Karpas-422 (cell line): ENCODE results near the gene PLPP2. TPM values are rescaled to one million over a fixed set of nuclear protein-coding genes. Genes with fewer than 3 reads are reported as not detected.

Source experiments
- DNase-seq: peaks from one replicate; pipeline ENCODE4 v3.0.0-alpha.2; 2015
- H2AFZ ChIP-seq: fragments of 200-600 bp; sonication (generic); 2 replicates; pipeline ENCODE4 v1.6.1; 2014; ENCODE audit warnings: antibody characterized with exemption, low read length, mixed read lengths
- H3K27ac ChIP-seq: fragments of 200-600 bp; sonication (generic); 2 replicates; pipeline ENCODE4 v1.5.1; 2014; ENCODE audit warnings: mild to moderate bottlenecking, low read length, moderate library complexity
- H3K27me3 ChIP-seq: fragments of 200-600 bp; sonication (generic); 2 replicates; pipeline ENCODE4 v1.6.1; 2014; ENCODE audit warnings: low read length, mixed read lengths
- H3K36me3 ChIP-seq: fragments of 200-600 bp; sonication (generic); 2 replicates; pipeline ENCODE4 v1.6.1; 2014; ENCODE audit warnings: low read length, mixed read lengths; ENCODE audit not compliant: insufficient read depth
- H3K4me1 ChIP-seq: fragments of 200-600 bp; sonication (generic); 2 replicates; pipeline ENCODE4 v1.6.1; 2014; ENCODE audit warnings: mild to moderate bottlenecking, low read length, mixed read lengths
- H3K4me2 ChIP-seq: fragments of 200-600 bp; sonication (generic); 2 replicates; pipeline ENCODE4 v1.6.1; 2014; ENCODE audit warnings: low read length, low read depth, mild to moderate bottlenecking; ENCODE audit not compliant: poor library complexity, severe bottlenecking
- H3K4me3 ChIP-seq: fragments of 200-600 bp; sonication (generic); 2 replicates; pipeline ENCODE4 v1.5.1; 2014; ENCODE audit warnings: mild to moderate bottlenecking, antibody characterized with exemption, low read length, mixed read lengths
- H3K79me2 ChIP-seq: fragments of 200-600 bp; sonication (generic); 2 replicates; pipeline ENCODE4 v1.6.1; 2014; ENCODE audit warnings: mild to moderate bottlenecking, low read length, mixed read lengths
- H3K9ac ChIP-seq: fragments of 200-600 bp; sonication (generic); 2 replicates; pipeline ENCODE4 v1.6.0; 2014; ENCODE audit warnings: low read length
- H3K9me2 ChIP-seq: fragments of 200-600 bp; sonication (generic), shearing (Covaris generic); replicated peaks from 2 replicates; pipeline ENCODE4 v1.6.0; 2014; ENCODE audit warnings: mild to moderate bottlenecking, low read length, moderate library complexity; ENCODE audit not compliant: insufficient read depth
- H3K9me3 ChIP-seq: fragments of 300-700, 200-600 bp; sonication (generic); 2 replicates; pipeline ENCODE4 v1.6.1; 2014; ENCODE audit warnings: low read length, mixed read lengths
- H4K20me1 ChIP-seq: fragments of 200-600 bp; sonication (generic); 2 replicates; pipeline ENCODE4 v1.6.1; 2014; ENCODE audit warnings: mild to moderate bottlenecking, antibody characterized with exemption, low read length, low read depth; ENCODE audit not compliant: insufficient read depth
- total RNA-seq: library from RNA; depleted of rRNA; stranded (reverse); fragments of >200 nt; shearing (Covaris generic); gene quantifications from 2 replicates; pipeline ENCODE4 v1.2.3, GENCODE V29; 2014; ENCODE audit warnings: low replicate concordance

The PLPP2 gene
- total RNA-seq, 1 experiment from 2014 or later, result 0.26 TPM

- Histone ChIP-seq H3K4me2 (no peak overlapping the region), H3K36me3 (no peaks in the 10 kb centered on the region), H3K79me2 (peaks cover 4% of the 10 kb centered on the region), H3K9me2 (no peaks in the 10 kb centered on the region), H3K9me3 (no peaks in the 10 kb centered on the region), H3K4me3 (no peak overlapping the region), H3K27me3 (no peaks in the 10 kb centered on the region), H3K27ac (no peak overlapping the region), H4K20me1 (no peaks in the 10 kb centered on the region), H3K9ac (no peak overlapping the region), H2AFZ (no peak overlapping the region), H3K4me1 (no peaks in the 10 kb centered on the region)
- no peak for DNase-seq
These were observed 15.9 kb upstream of the PLPP2 start for GRCh38 chr19:307111-307531.

DNA sequence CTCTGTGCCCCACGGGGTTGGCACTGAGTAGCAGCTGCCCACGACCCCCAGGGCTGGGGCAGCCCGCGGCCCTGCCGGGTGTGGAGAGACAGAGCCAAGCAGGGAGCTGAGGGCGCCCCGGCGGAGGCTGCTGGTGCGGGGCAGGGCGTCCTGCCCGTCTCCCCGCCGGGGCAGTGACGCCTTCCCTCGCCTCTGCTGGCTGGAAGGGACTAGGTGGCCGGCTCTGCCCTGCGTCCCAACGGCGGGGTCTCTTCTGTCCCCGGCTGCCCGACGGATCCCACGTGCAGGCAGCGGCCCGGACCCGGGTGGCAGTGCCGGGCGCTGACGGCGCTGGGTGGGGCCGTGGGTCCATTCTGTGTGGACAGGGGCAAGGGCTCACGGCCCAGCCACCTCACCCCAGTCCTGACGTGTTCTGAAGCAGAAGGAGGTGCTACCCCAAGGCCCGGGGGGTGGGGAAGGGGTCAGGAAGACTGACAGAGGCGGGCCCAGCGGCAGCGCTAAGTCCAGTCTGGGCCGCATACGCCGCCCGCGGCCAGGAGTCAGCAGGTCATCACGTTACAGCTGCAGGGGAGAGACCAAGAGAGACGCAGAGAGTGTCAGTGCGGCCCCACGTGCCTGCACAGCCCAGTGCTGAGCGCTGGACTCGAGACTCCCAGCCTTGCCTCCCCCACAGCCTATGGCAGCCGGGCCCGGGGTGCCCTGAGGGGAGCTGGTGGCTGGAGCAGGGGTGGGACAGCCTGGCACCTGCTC is 15.1 kb upstream of the PLPP2 start:
- Histone ChIP-seq H3K4me2 (no peak overlapping the region), H3K27me3 (no peaks in the 10 kb centered on the region), H3K9me2 (no peaks in the 10 kb centered on the region), H3K79me2 (peaks cover 4% of the 10 kb centered on the region), H3K4me1 (no peaks in the 10 kb centered on the region), H3K36me3 (no peaks in the 10 kb centered on the region), H3K4me3 (no peak overlapping the region), H4K20me1 (no peaks in the 10 kb centered on the region), H3K27ac (no peak overlapping the region), H3K9ac (no peak overlapping the region), H3K9me3 (no peaks in the 10 kb centered on the region), H2AFZ (no peak overlapping the region)
- no peak for DNase-seq

DNA sequence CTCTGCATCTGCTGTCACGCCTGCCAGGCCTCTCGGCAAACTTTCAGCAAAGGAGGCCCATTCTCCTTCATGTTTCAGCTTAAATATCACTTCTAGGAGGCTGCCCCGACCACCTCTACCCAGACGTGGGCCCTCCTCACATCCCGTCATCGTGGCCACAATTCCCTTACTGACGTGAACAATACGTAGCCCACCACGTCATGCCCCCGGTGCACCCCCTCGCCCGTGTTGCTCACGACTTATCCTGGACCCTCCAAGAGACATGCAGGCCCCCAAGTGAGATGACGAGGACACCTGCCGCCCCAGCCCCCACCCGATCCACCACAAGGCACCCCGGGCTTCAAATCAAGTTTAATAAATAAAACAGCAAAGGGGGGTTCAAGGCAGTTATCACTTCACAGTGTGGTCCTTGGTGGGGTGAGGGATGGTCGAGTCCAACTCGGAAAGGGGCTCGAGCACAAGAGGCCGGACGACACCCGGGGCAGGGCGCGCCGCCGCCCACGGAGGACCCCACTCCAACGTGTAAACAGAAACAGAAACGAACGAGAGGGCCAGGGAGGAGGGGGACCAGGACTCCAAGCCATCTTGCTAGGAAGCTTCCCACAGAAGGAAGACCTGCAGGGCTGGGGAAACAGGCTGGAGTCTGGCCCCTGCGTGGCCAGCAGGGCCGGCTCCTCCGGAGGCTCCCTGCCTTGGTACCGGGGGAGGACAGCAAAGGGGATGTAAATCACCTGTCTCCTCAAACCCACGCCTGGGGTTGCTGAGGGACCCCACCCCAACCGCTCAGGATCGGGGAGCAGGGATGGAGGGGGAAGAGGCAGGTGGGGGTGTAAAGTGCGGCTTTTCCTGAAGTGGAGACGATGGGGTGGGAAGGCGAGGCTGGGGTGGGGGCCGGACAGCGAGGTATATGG is 14.3 kb upstream of the PLPP2 start:
- Histone ChIP-seq H3K27me3 (no peaks in the 10 kb centered on the region), H3K4me2 (no peak overlapping the region), H3K9me2 (no peaks in the 10 kb centered on the region), H4K20me1 (no peaks in the 10 kb centered on the region), H3K9me3 (no peaks in the 10 kb centered on the region), H3K36me3 (no peaks in the 10 kb centered on the region), H3K9ac (no peak overlapping the region), H3K79me2 (peaks cover 4% of the 10 kb centered on the region), H2AFZ (no peak overlapping the region), H3K27ac (no peak overlapping the region), H3K4me3 (no peak overlapping the region), H3K4me1 (no peaks in the 10 kb centered on the region)
- DNase-seq, result no peak

DNA sequence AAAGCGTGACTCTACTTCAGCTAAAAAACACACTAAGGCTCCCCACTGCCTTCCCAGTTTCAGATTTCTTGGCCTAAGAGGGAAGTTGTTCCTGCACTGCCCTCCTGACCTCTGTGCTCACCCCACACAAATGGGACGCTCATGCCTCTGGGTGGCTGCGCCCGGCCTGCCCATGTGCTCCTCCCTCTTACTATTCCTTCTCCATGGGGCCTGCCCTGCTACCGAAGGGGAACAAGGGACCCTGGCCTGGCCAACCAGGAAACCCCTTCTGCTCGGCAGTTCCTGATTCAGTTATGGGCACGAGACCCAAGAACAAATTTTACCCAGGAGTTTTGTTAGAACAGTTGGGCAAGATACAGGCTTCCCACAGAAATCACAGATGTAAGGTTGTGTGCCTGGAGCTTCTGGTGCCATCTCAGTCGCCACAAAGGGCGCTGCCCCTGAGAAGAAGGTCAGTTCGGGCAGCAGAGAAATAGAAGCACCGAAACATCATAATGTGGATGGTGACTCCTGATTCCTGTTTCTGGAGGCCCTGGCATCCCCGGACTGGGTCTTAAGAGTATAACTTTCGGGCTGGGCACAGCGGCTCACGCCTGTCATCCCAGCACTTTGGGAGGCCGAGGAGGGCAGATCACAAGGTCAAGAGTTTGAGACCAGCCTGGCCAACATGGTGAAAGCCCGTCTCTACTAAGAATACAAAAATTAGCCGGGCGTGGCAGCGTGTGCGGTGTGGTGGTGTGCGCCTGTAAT is 5.4 kb upstream of the PLPP2 start:
- no peak overlapping the region for H3K4me2 ChIP-seq

GRCh38 chr19:295687-296370 is 4.6 kb upstream of the PLPP2 start:
- Histone ChIP-seq H3K79me2 (no peaks in the 10 kb centered on the region), H4K20me1 (no peaks in the 10 kb centered on the region), H3K36me3 (no peaks in the 10 kb centered on the region), H3K27me3 (no peaks in the 10 kb centered on the region), H3K4me3 (no peak overlapping the region), H3K9ac (no peak overlapping the region), H3K9me2 (no peaks in the 10 kb centered on the region), H3K9me3 (no peaks in the 10 kb centered on the region), H3K27ac (no peak overlapping the region), H3K4me2 (no peak overlapping the region), H3K4me1 (no peaks in the 10 kb centered on the region), H2AFZ (no peak overlapping the region)
- DNase-seq, result no peak

More for the DNA sequence above, 5.4 kb upstream of the PLPP2 start:
- Histone ChIP-seq H3K9me3 (no peaks in the 10 kb centered on the region), H3K9me2 (no peaks in the 10 kb centered on the region), H2AFZ (no peak overlapping the region), H3K27me3 (no peaks in the 10 kb centered on the region), H3K4me1 (no peaks in the 10 kb centered on the region), H3K36me3 (no peaks in the 10 kb centered on the region), H3K4me3 (no peak overlapping the region), H3K9ac (no peak overlapping the region), H4K20me1 (no peaks in the 10 kb centered on the region), H3K27ac (no peak overlapping the region), H3K79me2 (no peaks in the 10 kb centered on the region)
- DNase-seq, result no peak

GRCh38 chr19:294946-295686 is 3.9 kb upstream of the PLPP2 start:
- Histone ChIP-seq H3K9ac (no peak overlapping the region), H4K20me1 (no peaks in the 10 kb centered on the region), H2AFZ (no peak overlapping the region), H3K9me2 (no peaks in the 10 kb centered on the region), H3K9me3 (no peaks in the 10 kb centered on the region), H3K36me3 (no peaks in the 10 kb centered on the region), H3K4me2 (no peak overlapping the region), H3K4me1 (no peaks in the 10 kb centered on the region), H3K27me3 (no peaks in the 10 kb centered on the region), H3K79me2 (no peaks in the 10 kb centered on the region), H3K4me3 (no peak overlapping the region), H3K27ac (no peak overlapping the region)
- peak; percentile 61 for DNase-seq

DNA sequence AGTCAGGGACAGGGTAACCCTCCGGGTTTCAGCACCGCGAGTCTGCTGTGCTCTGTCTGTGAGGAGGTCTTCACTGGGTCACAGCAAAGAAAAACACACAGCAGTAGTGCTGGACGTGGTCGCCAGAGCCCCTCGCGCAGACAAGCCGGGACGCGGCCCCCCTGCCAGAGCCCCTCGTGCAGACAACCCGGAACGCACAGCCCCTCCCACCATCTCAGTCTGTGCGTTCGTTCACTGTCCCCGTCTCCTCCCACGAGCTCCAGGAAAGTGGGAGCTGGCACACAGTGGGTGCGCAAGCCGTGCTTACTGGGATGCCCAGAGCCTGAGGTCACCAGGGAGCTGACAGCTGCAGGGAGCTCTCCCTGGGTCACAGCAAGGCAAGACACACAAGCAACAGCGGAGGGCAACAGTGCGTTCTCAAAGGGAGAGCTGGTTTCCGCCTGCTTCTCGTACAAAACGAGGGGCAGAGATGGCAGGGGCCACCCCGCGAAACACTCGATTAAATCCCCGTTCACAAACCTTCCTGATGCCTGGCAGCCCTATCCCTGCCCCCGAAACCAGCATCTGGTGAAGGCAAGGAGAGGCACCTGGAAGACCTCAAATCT is 3.2 kb upstream of the PLPP2 start:
- Histone ChIP-seq H3K4me2 (no peak overlapping the region), H3K27me3 (no peaks in the 10 kb centered on the region), H3K4me3 (no peak overlapping the region), H2AFZ (no peak overlapping the region), H3K36me3 (no peaks in the 10 kb centered on the region), H4K20me1 (no peaks in the 10 kb centered on the region), H3K27ac (no peak overlapping the region), H3K4me1 (no peaks in the 10 kb centered on the region), H3K9me3 (no peaks in the 10 kb centered on the region), H3K79me2 (no peaks in the 10 kb centered on the region), H3K9me2 (no peaks in the 10 kb centered on the region), H3K9ac (no peak overlapping the region)
- no peak for DNase-seq
